KMS-11 (cell line): ENCODE measurements around the gene PDE11A.

Source experiments
- H2AFZ ChIP-seq: fragments of 200-600 bp; sonication (generic); 2 replicates; pipeline ENCODE4 v1.6.1; 2016; ENCODE audit warnings: antibody characterized with exemption, mixed run types, low read depth
- H3K27ac ChIP-seq: fragments of 200-600 bp; sonication (generic); 2 replicates; pipeline ENCODE4 v1.6.1; 2016; ENCODE audit warnings: mild to moderate bottlenecking, mixed run types
- H3K27me3 ChIP-seq: fragments of 200-600 bp; sonication (generic); 2 replicates; pipeline ENCODE4 v1.6.1; 2017; ENCODE audit warnings: mild to moderate bottlenecking, low read depth, mixed run types, moderate library complexity; ENCODE audit not compliant: insufficient read depth
- H3K36me3 ChIP-seq: fragments of 200-600 bp; sonication (generic); 2 replicates; pipeline ENCODE4 v1.6.1; 2017; ENCODE audit warnings: mild to moderate bottlenecking, mixed run types; ENCODE audit not compliant: insufficient read depth
- H3K4me1 ChIP-seq: fragments of 200-600 bp; sonication (generic); 2 replicates; pipeline ENCODE4 v1.6.1; 2016; ENCODE audit warnings: mild to moderate bottlenecking, low read depth, mixed run types; ENCODE audit not compliant: poor library complexity, severe bottlenecking
- H3K4me2 ChIP-seq: fragments of 200-600 bp; sonication (generic); 2 replicates; pipeline ENCODE4 v1.7.0; 2016; ENCODE audit warnings: mild to moderate bottlenecking, mixed run types
- H3K4me3 ChIP-seq: fragments of 200-600 bp; sonication (generic); IDR thresholded peaks from 2 replicates; pipeline ENCODE4 v1.6.1; 2017; ENCODE audit warnings: low read depth, low read length, mixed read lengths; ENCODE audit not compliant: insufficient read depth
- H3K79me2 ChIP-seq: fragments of 200-600 bp; sonication (generic); 2 replicates; pipeline ENCODE4 v1.6.1; 2016; ENCODE audit warnings: low read depth, mixed run types; ENCODE audit not compliant: insufficient read depth
- H3K9ac ChIP-seq: fragments of 200-600 bp; sonication (generic); 2 replicates; pipeline ENCODE4 v1.6.1; 2016; ENCODE audit warnings: mild to moderate bottlenecking, mixed run types
- H4K20me1 ChIP-seq: fragments of 200-600 bp; sonication (generic); 2 replicates; pipeline ENCODE4 v1.6.1; 2016; ENCODE audit warnings: mild to moderate bottlenecking, mixed run types; ENCODE audit not compliant: insufficient read depth
- CTCF ChIP-seq: fragments of 200-600 bp; sonication (generic); conservative IDR thresholded peaks from 2 replicates; pipeline ENCODE4 v1.6.1; 2017; ENCODE audit warnings: low read depth, mild to moderate bottlenecking, antibody characterized with exemption, low read length, moderate library complexity, mixed read lengths

Gene PDE11A

GRCh38 chr2:177735318-177735803, 337.2 kb downstream of the PDE11A start:
- Histone ChIP-seq H3K4me1 (no peaks in the 10 kb centered on the region), H3K36me3 (no peaks in the 10 kb centered on the region), H3K4me2 (no peak overlapping the region), H3K79me2 (no peaks in the 10 kb centered on the region), H2AFZ (no peak overlapping the region), H4K20me1 (no peaks in the 10 kb centered on the region), H3K27ac (no peak overlapping the region), H3K4me3 (no peak overlapping the region), H3K9ac (no peak overlapping the region), H3K27me3 (no peaks in the 10 kb centered on the region)
- no peak for TF ChIP-seq CTCF

GRCh38 chr2:177733322-177733855, 339.2 kb downstream of the PDE11A start:
- H3K36me3 ChIP-seq: no peaks in the 10 kb centered on the region
- no peak overlapping the region for H2AFZ ChIP-seq
- no peaks in the 10 kb centered on the region for H3K79me2 ChIP-seq
- no peak overlapping the region for H3K4me2 ChIP-seq
- H3K4me1 ChIP-seq: no peaks in the 10 kb centered on the region
- no peak for TF ChIP-seq CTCF
- no peak overlapping the region for H3K4me3 ChIP-seq
- no peaks in the 10 kb centered on the region for H3K27me3 ChIP-seq
- no peak overlapping the region for H3K27ac ChIP-seq
- H4K20me1 ChIP-seq: no peaks in the 10 kb centered on the region
- no peak overlapping the region for H3K9ac ChIP-seq

GRCh38 chr2:177731384-177731783, 341.2 kb downstream of the PDE11A start:
- H3K36me3 ChIP-seq: no peaks in the 10 kb centered on the region
- no peak overlapping the region for H3K4me3 ChIP-seq
- no peak for TF ChIP-seq CTCF

GRCh38 chr2:177730792-177731191, 341.8 kb downstream of the PDE11A start:
- no peaks in the 10 kb centered on the region for H3K36me3 ChIP-seq
- H3K27me3 ChIP-seq: no peaks in the 10 kb centered on the region
- H3K4me2 ChIP-seq: no peak overlapping the region
- H3K9ac ChIP-seq: no peak overlapping the region
- H3K4me1 ChIP-seq: no peaks in the 10 kb centered on the region
- no peak for TF ChIP-seq CTCF
- no peak overlapping the region for H3K4me3 ChIP-seq
- H4K20me1 ChIP-seq: no peaks in the 10 kb centered on the region
- no peaks in the 10 kb centered on the region for H3K79me2 ChIP-seq
- H3K27ac ChIP-seq: no peak overlapping the region
- no peak overlapping the region for H2AFZ ChIP-seq

More at GRCh38 chr2:177731384-177731783, 341.2 kb downstream of the PDE11A start:
- H3K4me1 ChIP-seq: no peaks in the 10 kb centered on the region
- H4K20me1 ChIP-seq: no peaks in the 10 kb centered on the region
- H3K27me3 ChIP-seq: no peaks in the 10 kb centered on the region
- H3K27ac ChIP-seq: no peak overlapping the region
- no peak overlapping the region for H3K9ac ChIP-seq
- no peaks in the 10 kb centered on the region for H3K79me2 ChIP-seq
- H2AFZ ChIP-seq: no peak overlapping the region
- H3K4me2 ChIP-seq: no peak overlapping the region
